ENCODE data around the gene ERO1B.

DNA sequence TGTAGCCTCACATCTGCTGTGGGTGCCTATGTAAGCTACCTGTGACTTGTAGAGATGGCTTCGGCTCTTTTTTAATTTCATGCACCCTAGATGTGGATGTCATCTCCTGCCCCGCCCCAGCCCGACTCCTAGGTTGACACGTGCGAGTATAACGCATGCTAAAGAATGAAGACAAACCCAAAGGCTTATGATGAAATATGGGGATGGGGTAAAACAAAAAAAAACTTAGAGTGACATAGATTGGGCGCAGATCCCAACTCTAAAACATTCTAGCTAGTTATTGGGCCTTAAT, 613 bp upstream of the ERO1B start:
- TF ChIP-seq, protein P1, sequence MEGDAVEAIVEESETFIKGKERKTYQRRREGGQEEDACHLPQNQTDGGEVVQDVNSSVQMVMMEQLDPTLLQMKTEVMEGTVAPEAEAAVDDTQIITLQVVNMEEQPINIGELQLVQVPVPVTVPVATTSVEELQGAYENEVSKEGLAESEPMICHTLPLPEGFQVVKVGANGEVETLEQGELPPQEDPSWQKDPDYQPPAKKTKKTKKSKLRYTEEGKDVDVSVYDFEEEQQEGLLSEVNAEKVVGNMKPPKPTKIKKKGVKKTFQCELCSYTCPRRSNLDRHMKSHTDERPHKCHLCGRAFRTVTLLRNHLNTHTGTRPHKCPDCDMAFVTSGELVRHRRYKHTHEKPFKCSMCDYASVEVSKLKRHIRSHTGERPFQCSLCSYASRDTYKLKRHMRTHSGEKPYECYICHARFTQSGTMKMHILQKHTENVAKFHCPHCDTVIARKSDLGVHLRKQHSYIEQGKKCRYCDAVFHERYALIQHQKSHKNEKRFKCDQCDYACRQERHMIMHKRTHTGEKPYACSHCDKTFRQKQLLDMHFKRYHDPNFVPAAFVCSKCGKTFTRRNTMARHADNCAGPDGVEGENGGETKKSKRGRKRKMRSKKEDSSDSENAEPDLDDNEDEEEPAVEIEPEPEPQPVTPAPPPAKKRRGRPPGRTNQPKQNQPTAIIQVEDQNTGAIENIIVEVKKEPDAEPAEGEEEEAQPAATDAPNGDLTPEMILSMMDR (IDR thresholded peaks at IDR 0.05): no peak
- TF ChIP-seq POLR2A (IDR thresholded peaks at IDR 0.05): no peak

Measured in thyroid gland (tissue), 4 donors.